Esophagus squamous epithelium (tissue), 5 donors: ENCODE results near the gene UBXN11. TPM values are rescaled to one million over a fixed set of nuclear protein-coding genes. Genes with fewer than 3 reads are reported as not detected.
A peak's percentile ranks its signal among the peaks of the same experiment; 100 is the strongest.

Experiments
- DNase-seq: peaks from one replicate; lab custom pipeline; 2025; lab: John Stamatoyannopoulos, UW
- H3K27ac ChIP-seq, 4 donors: fragments of 200-600 bp; sonication (generic); one replicate each; pipeline ENCODE4 v1.5.1; 2016 to 2019; ENCODE audit warnings: mild to moderate bottlenecking in 1 of 4
- H3K27me3 ChIP-seq, 4 donors: fragments of 200-600 bp; sonication (generic); 1 replicate in 3 of 4; 2 replicates in 1 of 4; pipeline versions ENCODE4 v1.5.1 to v1.6.0; 2017 to 2021; ENCODE audit warnings: antibody characterized with exemption in 1 of 4
- H3K36me3 ChIP-seq, 3 donors: fragments of 200-600 bp; sonication (generic); one replicate each; pipeline ENCODE4 v1.5.1; 2016 to 2019
- H3K4me1 ChIP-seq, 3 donors: fragments of 200-600 bp; sonication (generic); one replicate each; pipeline ENCODE4 v1.5.1; 2017 to 2019
- H3K4me3 ChIP-seq, 4 donors: fragments of 200-600 bp; sonication (generic); 1 replicate in 3 of 4; 2 replicates in 1 of 4; pipeline ENCODE4 v1.5.1; 2016 to 2019; ENCODE audit warnings: mild to moderate bottlenecking in 2 of 4, moderate library complexity in 1 of 4
- H3K9me3 ChIP-seq, 3 donors: fragments of 200-600 bp; sonication (generic); one replicate each; pipeline ENCODE4 v1.5.1; 2016 to 2019
- CTCF ChIP-seq, 6 experiments: fragments of 450-650 bp in 4 of 6; fragments of 200-600 bp in 2 of 6; sonication (generic) in 2 of 6; IDR thresholded peaks; one replicate each; pipeline ENCODE4 v1.5.1; 2016 to 2019; ENCODE audit warnings: antibody characterized with exemption in 6 of 6, mild to moderate bottlenecking in 4 of 6, moderate library complexity in 4 of 6
- POLR2A ChIP-seq, 4 donors: fragments of 450-650 bp; IDR thresholded peaks; one replicate each; pipeline ENCODE4 v1.6.1; 2017; ENCODE audit warnings: antibody characterized with exemption in 4 of 4, mild to moderate bottlenecking in 4 of 4, moderate library complexity in 3 of 4
- WGBS, 2 donors: methylation state at CpG; one replicate each; pipeline ENCODE4 v1.1.5; 2018; 5-methylcytosine and 5-hydroxymethylcytosine counted together
- intact Hi-C: fragments of 100-400 bp; cut with DNase I; formaldehyde crosslinking; loops from one replicate; pipeline ENCODE4 v1.15.0; 2022
- total RNA-seq, 4 donors: library from RNA; depleted of rRNA; stranded (reverse); fragments of >200 nt; gene quantifications; one replicate each; pipeline ENCODE4 v1.1.0, GENCODE V29; 2016
- donor health status: DM: yes; HTN: yes; CAD: no.

UBXN11 gene
- total RNA-seq, 4 donors from 2014 or later: 3.2 to 9.2 (median 3.7) TPM

GRCh38 chr1:26239936-26240335 lies 66.5 kb downstream of the UBXN11 start:
- DNase-seq: no peak
- H3K27ac ChIP-seq: no peak overlapping the region
- H3K9me3 ChIP-seq: no peaks in the 10 kb centered on the region
- intact Hi-C loops: no loop called here
- no peak overlapping the region for H3K4me3 ChIP-seq
- 81 to 90% methylated on average over 4 of the region's 4 CpGs for WGBS, 2 donors
- peaks cover 3 to 27% (median 8%) of the 10 kb centered on the region in 3 donors for H3K4me1 ChIP-seq
- peaks cover 0 to 43% (median 0%) of the 10 kb centered on the region in 3 donors for H3K36me3 ChIP-seq
- no peaks in the 10 kb centered on the region for H3K27me3 ChIP-seq
- TF ChIP-seq CTCF (IDR thresholded peaks at IDR 0.05): no peak
- no peak for TF ChIP-seq POLR2A (IDR thresholded peaks at IDR 0.05)

- H3K27ac ChIP-seq: peak overlapping the region in 3 of 4 donors; percentile 62 to 65 (median 64)
- H3K4me3 ChIP-seq: no peak overlapping the region
- no peaks in the 10 kb centered on the region for H3K27me3 ChIP-seq
- TF ChIP-seq POLR2A (IDR thresholded peaks at IDR 0.05): no peak
- no peak for DNase-seq
- intact Hi-C loops: no loop called here
- H3K36me3 ChIP-seq: peaks cover 0 to 20% (median 0%) of the 10 kb centered on the region in 3 donors
- no peaks in the 10 kb centered on the region for H3K9me3 ChIP-seq
- H3K4me1 ChIP-seq: peaks cover 8 to 36% (median 9%) of the 10 kb centered on the region in 3 donors
- WGBS, 2 donors: 43 to 51% methylated on average over 6 of the region's 6 CpGs
Measured at GRCh38 chr1:26237230-26237966, 69.0 kb downstream of the UBXN11 start.

GRCh38 chr1:26234644-26235370 lies 71.6 kb downstream of the UBXN11 start:
- WGBS, 2 donors: 1 to 2% methylated on average over 18 to 24 of the region's 30 CpGs
- no peak for TF ChIP-seq CTCF (IDR thresholded peaks at IDR 0.05)
- no peak for TF ChIP-seq POLR2A (IDR thresholded peaks at IDR 0.05)
- no peaks in the 10 kb centered on the region for H3K9me3 ChIP-seq
- no peak for DNase-seq
- H3K4me1 ChIP-seq: peaks cover 8 to 36% (median 9%) of the 10 kb centered on the region in 3 donors
- no peaks in the 10 kb centered on the region for H3K27me3 ChIP-seq
- no peaks in the 10 kb centered on the region for H3K36me3 ChIP-seq
- H3K4me3 ChIP-seq: peak overlapping the region; percentile 48 to 91 (median 68)
- peak overlapping the region; percentile 82 to 96 (median 94) for H3K27ac ChIP-seq
- intact Hi-C loops: no loop called here

- Histone ChIP-seq H3K9me3 (no peaks in the 10 kb centered on the region), H3K36me3 (no peaks in the 10 kb centered on the region), H3K27ac (peak within 1 kb of the TSS; percentile 82 to 96 (median 94)), H3K27me3 (no peaks in the 10 kb centered on the region), H3K4me3 (peak within 1 kb of the TSS; percentile 48 to 91 (median 68)), H3K4me1 (peaks cover 8 to 36% (median 9%) of the 10 kb centered on the region in 3 donors)
- TF ChIP-seq POLR2A (IDR thresholded peaks at IDR 0.05) (peak in 3 of 4 donors; percentile 71 to 94 (median 88)), CTCF (IDR thresholded peaks at IDR 0.05) (peak; percentile 79 to 97 (median 91))
- DNase-seq: peak; percentile 81
- 0% methylated on average over 21 to 41 of the region's 73 CpGs for WGBS, 2 donors
- intact Hi-C loops: no loop called here
Measured at GRCh38 chr1:26233903-26234643, 72.4 kb downstream of the UBXN11 start, which contains the start of gene CEP85. Gene CEP85, plus strand, starts transcription at chr1:26234200. Its CDS starts 5,584 bp downstream, at chr1:26239784.

Other genes starting within 250 kb of the UBXN11 start
- gene TRIM63, start 239.0 kb downstream of the UBXN11 start, total RNA-seq: 1 to 10 TPM in 1 of 4 donors, under 1 TPM in 1, not detected in 2; 0.23 to 1.7 TPM
- 10 to 100 TPM in 2 of 4 donors, 1 to 10 TPM in 2; 5.6 to 14.0 (median 8.3) TPM for gene PDIK1L, start 194.8 kb downstream of the UBXN11 start, total RNA-seq
- gene FAM110D, start 147.6 kb downstream of the UBXN11 start, total RNA-seq: 1 to 10 TPM in 2 of 4 donors, under 1 TPM in 2; 0.23 to 5.1 (median 2.0) TPM
- gene C1orf232, start 137.7 kb downstream of the UBXN11 start, total RNA-seq: not detected
- 10 to 100 TPM; 19.2 to 45.6 (median 24.7) TPM for gene ZNF593, start 136.7 kb downstream of the UBXN11 start, total RNA-seq
- gene ZNF593OS, start 134.8 kb downstream of the UBXN11 start, total RNA-seq: not detected
- gene CNKSR1, start 129.1 kb downstream of the UBXN11 start, total RNA-seq: 10 to 100 TPM; 17.8 to 43.3 (median 25.9) TPM
- not detected for gene CATSPER4, start 116.0 kb downstream of the UBXN11 start, total RNA-seq
- 10 to 100 TPM in 3 of 4 donors, 1 to 10 TPM in 1; 7.5 to 14.7 (median 12.5) TPM for gene CEP85, start 72.4 kb downstream of the UBXN11 start, total RNA-seq
- gene SH3BGRL3, start 26.6 kb downstream of the UBXN11 start, total RNA-seq: 100 to 1,000 TPM in 2 of 4 donors, 10 to 100 TPM in 2; 76.9 to 163 (median 106) TPM
- gene CD52, start 11.3 kb upstream of the UBXN11 start, total RNA-seq: 10 to 100 TPM in 2 of 4 donors, 1 to 10 TPM in 2; 1.9 to 22.1 (median 9.4) TPM
- 100 to 1,000 TPM in 3 of 4 donors, 10 to 100 TPM in 1; 35.8 to 305 (median 122) TPM for gene CRYBG2, start 47.5 kb upstream of the UBXN11 start, total RNA-seq
- under 1 TPM in 2 of 4 donors, not detected in 2; 0.26 to 0.95 TPM for gene ZNF683, start 66.1 kb upstream of the UBXN11 start, total RNA-seq
- gene LIN28A, start 104.2 kb upstream of the UBXN11 start, total RNA-seq: not detected
- 10 to 100 TPM; 30.3 to 49.7 (median 37.9) TPM for gene DHDDS, start 125.7 kb upstream of the UBXN11 start, total RNA-seq
- gene HMGN2, start 165.8 kb upstream of the UBXN11 start, total RNA-seq: 100 to 1,000 TPM; 105 to 312 (median 243) TPM
- 10 to 100 TPM; 24.0 to 49.7 (median 37.7) TPM for gene RPS6KA1, start 223.1 kb upstream of the UBXN11 start, total RNA-seq